Measurements from ENCODE around the gene SSRP1. TPM values are rescaled to one million over a fixed set of nuclear protein-coding genes. Genes with fewer than 3 reads are reported as not detected.
A peak's percentile ranks its signal among the peaks of the same experiment; 100 is the strongest.
"Not testable (repeated sequence)": the region's sequence is repeated elsewhere in the genome, so short reads cannot be mapped to it uniquely, and the experiment has no call there.

SSRP1 gene
- total and polyA plus RNA-seq, 7 experiments from 2014 or later = 34.3 to 146 (median 54.7) TPM

DNA sequence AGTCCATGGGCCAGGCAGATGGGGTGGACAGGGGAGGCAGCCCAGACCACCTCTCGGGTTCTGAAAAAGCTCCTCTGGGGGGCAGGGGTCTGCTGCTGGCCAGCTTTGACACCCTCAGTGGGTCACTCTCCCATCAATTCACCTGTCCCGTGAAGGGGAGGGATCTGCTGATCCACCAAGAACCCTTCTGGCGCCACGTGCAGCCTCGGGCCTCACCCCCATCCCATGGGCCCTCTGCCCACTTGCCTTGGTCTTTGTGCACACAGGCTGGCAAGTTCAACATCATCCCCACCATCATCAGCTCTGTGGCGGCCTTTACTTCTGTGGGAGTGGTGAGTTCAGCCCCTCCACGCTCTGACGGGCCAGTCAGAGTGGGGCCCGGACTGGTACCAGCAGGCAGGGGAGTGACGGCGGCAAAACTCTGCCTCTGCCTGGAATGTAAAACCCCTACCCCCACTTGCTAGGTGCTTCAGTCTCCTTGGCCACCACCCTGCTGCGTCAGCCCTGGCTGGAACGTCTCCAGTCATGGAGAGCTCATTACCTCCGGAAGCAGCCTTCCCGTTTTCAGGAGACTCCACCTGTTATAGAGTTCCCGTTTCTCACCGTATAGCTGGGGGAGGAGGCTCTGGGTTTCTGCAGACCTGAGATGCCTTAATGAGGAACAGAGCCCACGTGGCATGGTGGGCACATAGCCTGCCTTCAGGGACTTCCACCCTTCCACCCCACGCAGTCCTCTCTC is 32.6 kb upstream of the SSRP1 start:
- intact Hi-C loops (cut with micrococcal nuclease) = no loop called here
- H3K4me3 ChIP-seq (ENCODE audit: low read length) = no peak overlapping the region
- Mint-ChIP-seq H3K4me1 (no peaks in the 10 kb centered on the region), H3K9me3 (no peaks in the 10 kb centered on the region), H3K27me3 (peaks cover 0 to 2% (median 0%) of the 10 kb centered on the region in 5 donors), H3K4me3 (no peak overlapping the region), H3K36me3 (no peaks in the 10 kb centered on the region), H3K27ac (no peak overlapping the region)
- no peak for DNase-seq
- ChIA-PET CTCF (interaction anchor here (0.5 to 1.1 kb wide), 2 partner anchors 20 to 1117 kb away, joined by 3 read pairs; no protein-coding TSS in a partner anchor), POLR2A (no interaction called here)
- no peak overlapping the region for H3K27ac ChIP-seq (ENCODE audit: low read depth, low read length)
- ATAC-seq = no peak
- H3K9me3 ChIP-seq (ENCODE audit: control insufficient read depth in 2 of 3, low read length in 3 of 3) = no peaks in the 10 kb centered on the region
- no peaks in the 10 kb centered on the region for H3K36me3 ChIP-seq (ENCODE audit: control insufficient read depth in 2 of 3, insufficient read depth in 3 of 3, low read length in 3 of 3)
- no peaks in the 10 kb centered on the region for H3K4me1 ChIP-seq (ENCODE audit: control insufficient read depth in 2 of 2, insufficient read depth in 2 of 2, low read length in 2 of 2)
- peaks cover 0 to 5% of the 10 kb centered on the region in 2 donors for H3K27me3 ChIP-seq (ENCODE audit: control insufficient read depth in 2 of 2, insufficient read depth in 2 of 2, low read length in 2 of 2)

- Histone ChIP-seq H3K27me3 (ENCODE audit: control insufficient read depth in 2 of 2, insufficient read depth in 2 of 2, low read length in 2 of 2) (peaks cover 0 to 5% of the 10 kb centered on the region in 2 donors), H3K4me3 (ENCODE audit: low read length) (no peak overlapping the region), H3K9me3 (ENCODE audit: control insufficient read depth in 2 of 3, low read length in 3 of 3) (no peaks in the 10 kb centered on the region), H3K27ac (ENCODE audit: low read depth, low read length) (no peak overlapping the region), H3K4me1 (ENCODE audit: control insufficient read depth in 2 of 2, insufficient read depth in 2 of 2, low read length in 2 of 2) (no peaks in the 10 kb centered on the region), H3K36me3 (ENCODE audit: control insufficient read depth in 2 of 3, insufficient read depth in 3 of 3, low read length in 3 of 3) (no peaks in the 10 kb centered on the region)
- H3K27me3 Mint-ChIP-seq = peaks cover 0 to 7% (median 3%) of the 10 kb centered on the region in 5 donors
- no peaks in the 10 kb centered on the region for H3K4me1 Mint-ChIP-seq
- H3K9me3 Mint-ChIP-seq = peaks cover 0 to 2% (median 0%) of the 10 kb centered on the region in 11 donors
- ChIA-PET CTCF (no interaction called here), POLR2A (no interaction called here)
- intact Hi-C loops (cut with micrococcal nuclease) = no loop called here
- H3K4me3 Mint-ChIP-seq = no peak overlapping the region
- no peak overlapping the region for H3K27ac Mint-ChIP-seq
- DNase-seq (no peak), ATAC-seq (no peak)
- H3K36me3 Mint-ChIP-seq = no peaks in the 10 kb centered on the region
These were observed 29.4 kb upstream of the SSRP1 start for GRCh38 chr11:57364851-57365660.

- ATAC-seq (no peak), DNase-seq (no peak)
- CTCF ChIA-PET = interaction anchor here (1.7 kb wide), 1 partner anchor 10 kb away, joined by 8 read pairs; no protein-coding TSS in a partner anchor
- Histone ChIP-seq H3K36me3 (ENCODE audit: control insufficient read depth in 2 of 3, insufficient read depth in 3 of 3, low read length in 3 of 3) (no peaks in the 10 kb centered on the region), H3K4me3 (ENCODE audit: low read length) (no peak overlapping the region), H3K27ac (ENCODE audit: low read depth, low read length) (no peak overlapping the region), H3K4me1 (ENCODE audit: control insufficient read depth in 2 of 2, insufficient read depth in 2 of 2, low read length in 2 of 2) (no peaks in the 10 kb centered on the region), H3K9me3 (ENCODE audit: control insufficient read depth in 2 of 3, low read length in 3 of 3) (no peaks in the 10 kb centered on the region), H3K27me3 (ENCODE audit: control insufficient read depth in 2 of 2, insufficient read depth in 2 of 2, low read length in 2 of 2) (peaks cover 0 to 5% of the 10 kb centered on the region in 2 donors)
- H3K4me3 Mint-ChIP-seq = no peak overlapping the region
- H3K4me1 Mint-ChIP-seq = no peaks in the 10 kb centered on the region
- POLR2A ChIA-PET = no interaction called here
- H3K9me3 Mint-ChIP-seq = peaks cover 0 to 2% (median 0%) of the 10 kb centered on the region in 11 donors
- intact Hi-C loops (cut with micrococcal nuclease) = no loop called here
- H3K27ac Mint-ChIP-seq = no peak overlapping the region
- H3K27me3 Mint-ChIP-seq = peaks cover 0 to 7% (median 3%) of the 10 kb centered on the region in 5 donors
- no peaks in the 10 kb centered on the region for H3K36me3 Mint-ChIP-seq
These were observed 27.7 kb upstream of the SSRP1 start for GRCh38 chr11:57363131-57364080.

DNA sequence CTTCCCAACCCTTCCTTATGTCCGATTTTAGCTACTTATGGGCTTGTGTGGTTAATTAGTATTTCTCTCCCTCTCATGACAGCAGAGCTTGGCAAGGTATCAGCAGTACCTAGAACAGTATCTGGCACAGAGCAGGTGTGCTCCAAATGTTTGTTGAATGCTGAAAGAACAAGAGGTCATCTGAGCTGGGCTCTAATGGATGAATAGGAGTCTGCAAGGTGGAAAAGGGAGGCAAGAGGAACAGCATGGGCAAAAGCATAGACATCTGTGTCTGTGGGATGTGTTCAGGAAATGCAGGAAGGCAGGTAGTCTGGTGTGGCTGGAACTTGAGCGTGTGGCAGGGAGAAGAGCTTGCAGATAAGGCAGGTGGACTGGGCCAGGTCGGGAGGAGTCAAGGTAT is 26.2 kb upstream of the SSRP1 start:
- no peak overlapping the region for H3K4me3 ChIP-seq (ENCODE audit: low read length)
- DNase-seq = no peak
- Mint-ChIP-seq H3K9me3 (peaks cover 0 to 2% (median 0%) of the 10 kb centered on the region in 11 donors), H3K4me1 (no peaks in the 10 kb centered on the region), H3K36me3 (no peaks in the 10 kb centered on the region), H3K27me3 (peaks cover 0 to 7% (median 3%) of the 10 kb centered on the region in 5 donors), H3K27ac (no peak overlapping the region), H3K4me3 (no peak overlapping the region)
- no peaks in the 10 kb centered on the region for H3K4me1 ChIP-seq (ENCODE audit: control insufficient read depth in 2 of 2, insufficient read depth in 2 of 2, low read length in 2 of 2)
- no peaks in the 10 kb centered on the region for H3K36me3 ChIP-seq (ENCODE audit: control insufficient read depth in 2 of 3, insufficient read depth in 3 of 3, low read length in 3 of 3)
- intact Hi-C loops (cut with micrococcal nuclease) = no loop called here
- no peak overlapping the region for H3K27ac ChIP-seq (ENCODE audit: low read depth, low read length)
- CTCF ChIA-PET = interaction anchor here (0.7 to 1.7 kb wide), 2 partner anchors 9 to 16 kb away, joined by 3 to 8 read pairs; no protein-coding TSS in a partner anchor
- ATAC-seq = no peak
- peaks cover 0 to 5% of the 10 kb centered on the region in 2 donors for H3K27me3 ChIP-seq (ENCODE audit: control insufficient read depth in 2 of 2, insufficient read depth in 2 of 2, low read length in 2 of 2)
- H3K9me3 ChIP-seq (ENCODE audit: control insufficient read depth in 2 of 3, low read length in 3 of 3) = no peaks in the 10 kb centered on the region
- POLR2A ChIA-PET = no interaction called here

DNA sequence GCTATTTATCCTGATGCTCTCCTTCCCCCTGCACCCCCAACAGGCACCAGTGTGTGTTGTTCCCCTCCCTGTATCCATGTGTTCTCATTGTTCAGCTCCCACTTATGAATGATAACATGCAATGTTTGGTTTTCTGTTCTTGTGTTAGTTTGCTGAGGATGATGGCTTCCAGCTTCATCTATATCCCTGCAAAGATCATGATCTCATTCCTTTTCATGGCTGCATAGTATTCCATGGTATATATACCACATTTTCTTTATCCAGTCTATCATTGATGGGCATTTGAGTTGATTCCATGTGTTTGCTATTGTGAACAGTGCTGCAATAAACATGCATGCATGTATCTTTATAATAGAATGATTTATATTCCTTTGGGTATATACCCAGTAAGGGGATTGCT is 25.7 kb upstream of the SSRP1 start:
- intact Hi-C loops (cut with micrococcal nuclease); H3K4me1 Mint-ChIP-seq; H3K36me3 ChIP-seq (ENCODE audit: control insufficient read depth in 2 of 3, insufficient read depth in 3 of 3, low read length in 3 of 3); H3K9me3 Mint-ChIP-seq; DNase-seq; H3K36me3 Mint-ChIP-seq; H3K27ac ChIP-seq (ENCODE audit: low read depth, low read length); H3K4me1 ChIP-seq (ENCODE audit: control insufficient read depth in 2 of 2, insufficient read depth in 2 of 2, low read length in 2 of 2); POLR2A ChIA-PET; H3K4me3 Mint-ChIP-seq; H3K4me3 ChIP-seq (ENCODE audit: low read length); H3K9me3 ChIP-seq (ENCODE audit: control insufficient read depth in 2 of 3, low read length in 3 of 3); H3K27me3 ChIP-seq (ENCODE audit: control insufficient read depth in 2 of 2, insufficient read depth in 2 of 2, low read length in 2 of 2); ATAC-seq: not testable (repeated sequence)
- Mint-ChIP-seq H3K27me3 (peaks cover 0 to 11% (median 5%) of the 10 kb centered on the region in 5 donors), H3K27ac (peak overlapping the region in 1 of 9 donors; percentile 56)
- CTCF ChIA-PET = interaction anchor here (0.7 to 1.7 kb wide), 3 partner anchors 8 to 16 kb away, joined by 3 to 8 read pairs (median 3); no protein-coding TSS in a partner anchor

DNA sequence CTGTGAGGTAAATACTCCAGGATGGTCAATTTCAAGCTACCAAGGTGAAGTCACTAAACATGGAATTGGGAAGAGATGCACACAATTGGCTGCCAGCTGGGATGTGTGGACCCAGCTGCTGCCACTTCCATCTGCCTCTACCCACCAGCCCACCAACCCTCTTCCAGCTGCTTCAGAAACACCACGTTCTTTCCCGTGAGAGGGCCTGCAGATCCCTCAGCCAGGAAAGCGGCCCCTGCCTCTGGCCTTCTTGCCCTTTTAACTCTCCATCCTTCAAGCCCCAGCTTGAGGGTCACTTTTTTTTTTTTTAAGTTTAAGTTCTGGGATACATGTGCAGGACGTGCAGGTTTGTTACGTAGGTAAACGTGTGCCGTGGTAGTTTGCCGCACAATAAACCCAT is 25.3 kb upstream of the SSRP1 start:
- Histone ChIP-seq H3K4me1 (ENCODE audit: control insufficient read depth in 2 of 2, insufficient read depth in 2 of 2, low read length in 2 of 2) (no peaks in the 10 kb centered on the region), H3K9me3 (ENCODE audit: control insufficient read depth in 2 of 3, low read length in 3 of 3) (no peaks in the 10 kb centered on the region), H3K27ac (ENCODE audit: low read depth, low read length) (no peak overlapping the region), H3K36me3 (ENCODE audit: control insufficient read depth in 2 of 3, insufficient read depth in 3 of 3, low read length in 3 of 3) (no peaks in the 10 kb centered on the region), H3K27me3 (ENCODE audit: control insufficient read depth in 2 of 2, insufficient read depth in 2 of 2, low read length in 2 of 2) (peaks cover 0 to 5% of the 10 kb centered on the region in 2 donors), H3K4me3 (ENCODE audit: low read length) (no peak overlapping the region)
- Mint-ChIP-seq H3K4me1 (peaks cover 0 to 4% (median 0%) of the 10 kb centered on the region in 7 donors), H3K9me3 (peaks cover 0 to 2% (median 0%) of the 10 kb centered on the region in 11 donors), H3K27ac (no peak overlapping the region), H3K36me3 (no peaks in the 10 kb centered on the region), H3K4me3 (no peak overlapping the region), H3K27me3 (peaks cover 0 to 13% (median 5%) of the 10 kb centered on the region in 5 donors)
- ChIA-PET CTCF (interaction anchor here (0.7 kb wide), 1 partner anchor 13 kb away, joined by 3 read pairs; no protein-coding TSS in a partner anchor), POLR2A (interaction anchor here (0.6 kb wide), 1 partner anchor 97 kb away, joined by 5 read pairs; no protein-coding TSS in a partner anchor)
- ATAC-seq (no peak), DNase-seq (no peak)
- intact Hi-C loops (cut with micrococcal nuclease) = no loop called here

Measured in naive thymus-derived CD4-positive, alpha-beta T cell (primary cell).